ENCODE data around the gene ADIG.

ADIG gene

GRCh38 chr20:38630727-38631126, 49.7 kb downstream of the ADIG start:
- DNase-seq, result no peak

GRCh38 chr20:38631155-38632022, 50.4 kb downstream of the ADIG start:
- no peak for DNase-seq

- peak in 17 of 56 donors; percentile 1 to 44 (median 8) for DNase-seq
These were observed 52.6 kb downstream of the ADIG start for GRCh38 chr20:38633577-38634093.

DNA sequence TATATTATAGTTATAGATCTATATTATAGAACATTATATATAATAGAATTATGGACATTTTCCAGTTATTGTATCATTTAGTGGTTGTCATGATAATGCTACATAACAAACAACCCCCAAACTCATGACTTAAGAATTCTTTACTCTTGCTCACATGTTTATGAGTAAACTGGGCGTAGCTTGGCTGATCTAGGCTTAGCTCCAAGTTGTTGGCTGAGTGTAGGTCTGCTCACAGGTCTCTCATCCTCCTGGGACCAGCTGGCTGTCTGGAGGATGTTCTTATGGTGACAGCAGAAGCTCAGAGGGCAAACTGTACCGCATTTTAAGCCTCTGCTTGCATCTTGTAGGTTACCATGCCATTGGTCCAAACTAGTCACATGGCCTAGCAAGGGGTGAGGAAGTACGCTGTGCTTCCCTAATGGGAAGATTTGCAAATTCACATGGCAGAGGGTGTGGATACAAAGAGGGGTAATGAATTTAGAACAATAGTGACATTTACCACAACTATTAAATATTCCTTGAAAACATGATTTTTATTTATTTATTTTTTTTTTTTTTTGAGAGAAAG, 54.8 kb downstream of the ADIG start:
- DNase-seq, result no peak
